Liver (tissue), 9 donors: ENCODE measurements around the gene PSENEN. TPM values are rescaled to one million over a fixed set of nuclear protein-coding genes. Genes with fewer than 3 reads are reported as not detected.
A peak's percentile ranks its signal among the peaks of the same experiment; 100 is the strongest.

Experiments used
- DNase-seq: peaks from one replicate; pipeline ENCODE4 v3.0.0-alpha.2; 2017; ENCODE audit warnings: low spot score
- H3K27ac ChIP-seq, 2 donors: one replicate each; pipeline ENCODE4 v1.7.0; 2013; ENCODE audit warnings: inconsistent platforms in 2 of 2, low read length in 2 of 2, control low read depth in 1 of 2, low read depth in 1 of 2, mild to moderate bottlenecking in 1 of 2
- H3K27me3 ChIP-seq, 4 donors: one replicate each; pipeline versions ENCODE4 v1.6.1 to v1.7.0; 2013; ENCODE audit warnings: low read length in 3 of 4, inconsistent platforms in 1 of 4, mild to moderate bottlenecking in 1 of 4, moderate library complexity in 1 of 4; ENCODE audit not compliant: control insufficient read depth in 4 of 4, insufficient read depth in 4 of 4
- H3K36me3 ChIP-seq, 4 donors: one replicate each; pipeline versions ENCODE4 v1.6.1 to v1.7.0; 2013; ENCODE audit warnings: low read length in 3 of 4, mild to moderate bottlenecking in 3 of 4, low read depth in 1 of 4, moderate library complexity in 1 of 4; ENCODE audit not compliant: control insufficient read depth in 4 of 4, insufficient read depth in 3 of 4
- H3K4me1 ChIP-seq, 4 donors: one replicate each; pipeline versions ENCODE4 v1.6.1 to v1.7.0; 2013; ENCODE audit warnings: low read length in 3 of 4, mild to moderate bottlenecking in 3 of 4, moderate library complexity in 1 of 4; ENCODE audit not compliant: control insufficient read depth in 4 of 4, insufficient read depth in 4 of 4
- H3K4me3 ChIP-seq, 3 donors: one replicate each; pipeline versions ENCODE4 v1.6.1 to v1.7.0; 2013; ENCODE audit warnings: low read length in 3 of 3, control low read depth in 1 of 3, low read depth in 1 of 3, mild to moderate bottlenecking in 1 of 3
- H3K9ac ChIP-seq, 2 donors: one replicate each; pipeline ENCODE4 v1.7.0; 2013; ENCODE audit warnings: low read length in 2 of 2, mild to moderate bottlenecking in 2 of 2, moderate library complexity in 2 of 2, control low read depth in 1 of 2, low read depth in 1 of 2
- H3K9me3 ChIP-seq, 4 donors: one replicate each; pipeline versions ENCODE4 v1.6.1 to v1.7.0; 2013; ENCODE audit warnings: low read length in 3 of 4; ENCODE audit not compliant: control insufficient read depth in 4 of 4
- ATF3 ChIP-seq: IDR thresholded peaks from 2 replicates; pipeline ENCODE4 v1.6.1; 2016; ENCODE audit warnings: antibody characterized with exemption
- CTCF ChIP-seq: fragments of 150-350 bp; IDR thresholded peaks from 2 replicates; pipeline ENCODE4 v1.5.1; 2017; ENCODE audit warnings: improper control_type of control experiment, low read depth, low read length; ENCODE audit not compliant: missing input control
- EGR1 ChIP-seq, 2 donors: IDR thresholded peaks; 2 replicates each; pipeline ENCODE4 v1.6.1; 2016 to 2018; ENCODE audit warnings: antibody characterized with exemption in 2 of 2, low read depth in 2 of 2
- FOXA1 ChIP-seq: IDR thresholded peaks from 2 replicates; pipeline ENCODE4 v1.6.1; 2016; ENCODE audit warnings: antibody characterized with exemption
- FOXA2 ChIP-seq: IDR thresholded peaks from 2 replicates; pipeline ENCODE4 v1.6.1; 2016; ENCODE audit warnings: antibody characterized with exemption
- GABPA ChIP-seq, 2 donors: IDR thresholded peaks in 1 of 2; conservative IDR thresholded peaks in 1 of 2; 2 replicates each; pipeline ENCODE4 v1.6.1; 2016; ENCODE audit warnings: antibody characterized with exemption in 2 of 2, mild to moderate bottlenecking in 1 of 2, moderate library complexity in 1 of 2
- HNF4A ChIP-seq, 2 donors: conservative IDR thresholded peaks; 2 replicates each; pipeline ENCODE4 v1.6.1; 2016; ENCODE audit warnings: antibody characterized with exemption in 2 of 2, mild to moderate bottlenecking in 2 of 2
- HNF4G ChIP-seq: IDR thresholded peaks from 2 replicates; pipeline ENCODE4 v1.6.1; 2016; ENCODE audit warnings: antibody characterized with exemption
- JUND ChIP-seq, 2 donors: IDR thresholded peaks; 2 replicates each; pipeline ENCODE4 v1.6.1; 2016; ENCODE audit warnings: antibody characterized with exemption in 2 of 2
- MAX ChIP-seq: IDR thresholded peaks from 2 replicates; pipeline ENCODE4 v1.6.1; 2016; ENCODE audit warnings: antibody characterized with exemption
- NR2F2 ChIP-seq: IDR thresholded peaks from 2 replicates; pipeline ENCODE4 v1.6.1; 2016; ENCODE audit warnings: antibody characterized with exemption
- RAD21 ChIP-seq, 2 donors: IDR thresholded peaks; 2 replicates each; pipeline ENCODE4 v1.6.1; 2016; ENCODE audit warnings: antibody characterized with exemption in 2 of 2, mild to moderate bottlenecking in 2 of 2
- REST ChIP-seq: IDR thresholded peaks from 2 replicates; pipeline ENCODE4 v1.6.1; 2016; ENCODE audit warnings: antibody characterized with exemption, mild to moderate bottlenecking
- RXRA ChIP-seq, 2 donors: IDR thresholded peaks; 2 replicates each; pipeline ENCODE4 v1.6.1; 2017 to 2018; ENCODE audit warnings: antibody characterized with exemption in 2 of 2, mild to moderate bottlenecking in 1 of 2
- SP1 ChIP-seq: IDR thresholded peaks from 2 replicates; pipeline ENCODE4 v1.6.1; 2018; ENCODE audit warnings: antibody characterized with exemption, mild to moderate bottlenecking
- TAF1 ChIP-seq: conservative IDR thresholded peaks from 2 replicates; pipeline ENCODE4 v1.6.1; 2016; ENCODE audit warnings: antibody characterized with exemption, mild to moderate bottlenecking
- YY1 ChIP-seq: IDR thresholded peaks from 2 replicates; pipeline ENCODE4 v1.6.1; 2016; ENCODE audit warnings: antibody characterized with exemption, mild to moderate bottlenecking
- ZBTB33 ChIP-seq: IDR thresholded peaks from 2 replicates; pipeline ENCODE4 v1.6.1; 2016; ENCODE audit warnings: antibody characterized with exemption
- WGBS: extraction: QIAGEN DNeasy Blood & Tissue Kit; methylation state at CpG from one replicate; pipeline ENCODE4 v1.1.7; 2013; 5-methylcytosine and 5-hydroxymethylcytosine counted together
- polyA plus RNA-seq, 2 donors: library from polyadenylated mRNA; stranded (reverse) in 1 of 2; unstranded in 1 of 2; fragments of 200-250 nt in 1 of 2; fragments of >200 nt in 1 of 2; fragmentation: Nextera tagmentation in 1 of 2; extraction: Ambion mirVana in 1 of 2; gene quantifications; one replicate each; pipeline versions ENCODE4 v1.2.1 to v1.2.3, GENCODE V29; 2013 to 2015
- total RNA-seq, 2 donors: library from RNA; depleted of rRNA; stranded (reverse); fragments of >200 nt; gene quantifications; one replicate each; pipeline ENCODE4 v1.2.3, GENCODE V29; 2014
- donor health status: healthy.
- donor health status: healthy.
- donor health status: healthy.
- donor health status: healthy.
- donor health status: healthy.

Gene PSENEN
- total and polyA plus RNA-seq, 4 donors = 7.4 to 58.1 (median 20.7) TPM

GRCh38 chr19:35786299-35787160 lies 41.1 kb downstream of the PSENEN start:
- DNase-seq = no peak
- WGBS = 86% methylated on average over 31 of the region's 31 CpGs
- no peaks in the 10 kb centered on the region for H3K36me3 ChIP-seq
- no peak overlapping the region for H3K9ac ChIP-seq
- H3K4me3 ChIP-seq = no peak overlapping the region
- no peaks in the 10 kb centered on the region for H3K4me1 ChIP-seq
- no peak overlapping the region for H3K27ac ChIP-seq
- H3K9me3 ChIP-seq = no peaks in the 10 kb centered on the region
- TF ChIP-seq HNF4G = no peak
- peak in 1 of 2 donors; percentile 25 for TF ChIP-seq HNF4A (conservative IDR thresholded peaks at IDR 0.05)
- H3K27me3 ChIP-seq = no peaks in the 10 kb centered on the region

- TF ChIP-seq FOXA1 (no peak), HNF4A (conservative IDR thresholded peaks at IDR 0.05) (no peak), RAD21 (IDR thresholded peaks at IDR 0.05) (no peak), SP1 (no peak), JUND (IDR thresholded peaks at IDR 0.05) (no peak), EGR1 (IDR thresholded peaks at IDR 0.05; ENCODE audit: low read depth in 2 of 2) (no peak), GABPA (IDR thresholded peaks at IDR 0.05 in 1 of 2, conservative IDR thresholded peaks at IDR 0.05 in 1 of 2) (no peak), YY1 (no peak), RXRA (IDR thresholded peaks at IDR 0.05) (no peak), NR2F2 (no peak), TAF1 (no peak), ZBTB33 (no peak), ATF3 (no peak), MAX (no peak), CTCF (no peak), REST (no peak), HNF4G (no peak), FOXA2 (no peak)
- Histone ChIP-seq H3K27me3 (no peaks in the 10 kb centered on the region), H3K9me3 (no peaks in the 10 kb centered on the region), H3K9ac (no peak overlapping the region), H3K4me1 (no peaks in the 10 kb centered on the region), H3K36me3 (no peaks in the 10 kb centered on the region), H3K27ac (no peak overlapping the region), H3K4me3 (no peak overlapping the region)
- no peak for DNase-seq
- 96% methylated on average over 15 of the region's 15 CpGs for WGBS
Observed at GRCh38 chr19:35787227-35787799, 41.9 kb downstream of the PSENEN start.
